ENCODE results near the gene MRPL40.
"Not testable (repeated sequence)": the region's sequence is repeated elsewhere in the genome, so short reads cannot be mapped to it uniquely, and the experiment has no call there.

Gene MRPL40

DNA sequence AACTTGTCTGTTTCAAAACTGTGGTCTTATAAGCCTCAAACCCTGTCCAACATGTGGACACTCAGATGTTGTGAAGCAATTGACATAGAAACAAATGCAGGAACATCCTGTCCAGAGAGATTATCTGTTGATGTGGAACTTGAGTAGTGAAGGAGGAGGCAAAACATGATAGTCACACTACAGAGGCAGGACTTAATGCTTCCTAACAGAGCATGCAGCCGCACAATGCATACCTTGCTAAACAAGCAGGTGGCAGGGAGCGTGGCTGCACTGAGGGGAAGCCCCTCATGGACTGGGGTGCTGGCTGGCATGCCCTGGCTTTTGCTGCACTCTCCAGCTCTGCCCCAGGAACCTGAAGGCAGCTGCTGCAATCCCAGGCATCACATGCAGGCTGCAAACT is 9.8 kb downstream of the MRPL40 start:
- no peak for DNase-seq (ENCODE audit: low read depth)

DNA sequence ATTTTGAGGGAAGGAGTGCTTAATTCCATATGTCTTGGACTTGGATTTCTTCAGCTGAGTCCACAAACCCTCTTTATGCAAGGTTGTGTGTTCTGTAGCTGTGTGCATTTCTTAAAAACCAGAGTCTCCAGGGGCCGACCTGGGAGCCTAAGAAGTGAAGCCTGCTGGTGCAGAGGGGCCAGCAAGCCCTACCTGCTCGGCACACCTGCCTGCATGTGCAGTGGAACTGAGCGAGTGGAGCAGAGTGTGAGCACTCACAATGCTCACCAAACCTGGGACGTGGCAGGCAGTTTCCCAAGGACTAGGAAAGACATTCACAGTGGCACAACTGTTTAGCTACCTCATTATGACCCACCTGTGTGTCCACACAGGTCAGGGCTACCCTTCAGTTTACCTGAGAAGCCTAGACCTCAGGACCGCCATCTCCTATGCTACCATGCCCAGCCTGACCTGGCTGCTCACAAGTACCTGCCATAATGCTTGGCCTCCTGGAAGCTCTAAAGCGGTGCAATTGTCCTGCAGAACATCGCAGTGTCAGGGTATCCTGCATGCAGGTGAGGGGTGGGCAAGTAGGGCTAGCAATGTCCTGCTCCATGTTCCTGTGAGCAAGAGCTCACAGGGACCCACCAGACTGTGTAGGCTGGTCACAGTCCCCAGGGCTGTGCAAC is 11.3 kb downstream of the MRPL40 start:
- no peak for DNase-seq (ENCODE audit: low read depth)

DNA sequence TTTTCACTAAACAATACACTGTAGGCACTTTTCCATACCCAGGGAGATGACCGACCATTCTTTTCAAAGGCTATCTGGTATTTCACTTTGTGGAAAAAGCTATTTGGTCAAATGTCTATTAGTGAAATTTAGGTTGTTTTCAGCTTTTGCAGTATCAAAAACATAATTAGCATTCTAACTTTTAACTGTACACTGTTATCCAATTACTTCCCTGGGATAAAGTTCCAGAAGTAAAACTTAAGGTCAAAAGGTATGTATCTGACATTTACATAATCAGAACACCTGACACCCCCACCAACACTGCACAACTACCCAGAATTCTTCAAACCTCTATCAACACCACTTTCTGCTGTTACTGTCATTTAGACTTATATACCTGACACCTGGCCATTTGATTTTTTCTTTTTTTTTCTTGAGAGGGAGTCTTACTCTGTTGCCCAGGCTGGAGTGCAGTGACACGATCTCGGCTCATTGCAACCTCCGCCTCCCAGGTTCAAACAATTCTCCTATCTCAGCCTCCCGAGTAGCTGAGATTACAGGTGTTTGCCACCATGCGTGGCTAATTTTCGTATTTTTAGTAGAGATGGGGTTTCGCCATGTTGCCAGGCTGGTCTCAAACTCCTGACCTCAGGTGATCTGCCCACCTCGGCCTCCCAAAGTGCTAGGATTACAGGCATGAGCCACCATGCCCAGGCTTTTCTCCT is 13.1 kb downstream of the MRPL40 start:
- DNase-seq (ENCODE audit: low read depth) = not testable (repeated sequence)

DNA sequence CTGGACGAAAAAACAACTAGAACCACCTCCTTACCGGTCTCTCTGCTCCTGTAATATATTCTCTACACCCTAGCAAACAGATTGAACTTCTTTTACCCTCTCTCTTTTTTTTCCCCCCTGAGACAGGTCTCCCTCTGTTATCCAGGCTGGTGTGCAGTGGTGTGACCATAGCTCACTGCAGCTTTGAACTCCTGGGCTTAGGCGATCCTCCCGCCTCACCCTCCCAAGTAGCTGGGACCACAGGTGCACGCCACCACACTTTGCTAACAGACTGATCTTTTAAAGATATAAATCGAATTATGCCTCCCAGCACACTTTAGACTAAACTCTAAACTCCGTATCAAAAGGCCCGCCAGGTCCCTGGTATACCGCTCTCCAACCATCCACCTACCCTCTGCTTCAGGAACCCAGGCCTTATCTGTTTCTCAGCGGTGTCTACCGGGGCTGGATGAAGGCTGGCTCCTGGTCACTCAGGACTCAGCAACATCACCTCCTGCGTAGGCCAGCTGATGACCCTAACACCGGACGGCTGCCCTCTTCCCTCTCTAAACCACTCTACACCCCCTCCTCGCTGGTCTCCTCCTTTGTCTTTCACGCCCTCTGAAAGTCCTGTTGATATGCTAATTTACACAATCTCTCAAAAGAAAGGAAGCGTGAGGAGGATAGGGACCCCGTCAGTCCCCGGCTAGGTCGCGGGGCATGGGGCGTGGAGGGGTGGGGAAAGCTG is 14.4 kb downstream of the MRPL40 start:
- no peak for DNase-seq (ENCODE audit: low read depth)

DNA sequence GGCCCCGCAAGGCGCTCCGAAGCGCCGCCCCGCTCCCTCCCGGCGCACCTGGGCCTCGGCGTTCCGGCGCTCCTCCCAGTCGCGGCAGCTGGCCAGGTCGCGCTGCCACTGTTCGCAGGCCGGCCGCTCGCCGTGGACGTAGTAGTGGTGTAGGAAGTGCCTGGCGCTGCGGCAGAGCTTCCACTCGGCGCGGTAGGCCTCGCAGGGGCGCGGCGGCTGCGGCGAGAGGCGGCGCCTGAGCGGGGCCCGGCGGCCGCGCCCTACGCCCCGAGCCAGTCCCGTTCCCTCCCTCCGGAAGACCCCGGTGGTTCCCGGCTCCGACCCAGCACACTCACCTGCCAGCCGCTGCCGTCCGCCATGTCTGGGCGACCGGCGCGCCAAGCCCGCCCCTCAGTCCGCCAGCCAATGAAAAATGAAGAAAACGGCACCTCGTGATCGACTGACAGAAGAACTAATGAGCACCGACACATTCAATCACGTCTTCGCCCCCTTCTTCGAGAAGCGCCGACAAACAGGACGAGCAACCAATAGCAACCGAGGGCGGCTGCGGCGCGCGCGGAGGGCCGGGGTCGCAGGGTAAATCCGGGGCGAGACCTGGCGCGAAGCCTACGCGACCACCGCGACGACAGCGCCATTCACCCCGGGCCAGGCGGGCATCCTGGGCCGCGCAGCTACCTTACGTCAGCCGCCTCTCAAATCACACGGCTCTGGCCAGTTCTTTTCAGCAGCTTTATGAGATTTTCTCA is 15.2 kb downstream of the MRPL40 start, which contains the start of gene C22orf39:
C22orf39 (minus strand) TSS at position 382 of the 746 bp plus-strand sequence; CDS start at position 359, 23 bp downstream.
- DNase-seq (ENCODE audit: low read depth) = peak; percentile 88

- peak; percentile 80 for DNase-seq (ENCODE audit: low read depth)
These were observed 15.8 kb downstream of the MRPL40 start for GRCh38 chr22:19448076-19448607.

GRCh38 chr22:19448739-19449421 is 16.5 kb downstream of the MRPL40 start:
- no peak for DNase-seq (ENCODE audit: low read depth)

DNA sequence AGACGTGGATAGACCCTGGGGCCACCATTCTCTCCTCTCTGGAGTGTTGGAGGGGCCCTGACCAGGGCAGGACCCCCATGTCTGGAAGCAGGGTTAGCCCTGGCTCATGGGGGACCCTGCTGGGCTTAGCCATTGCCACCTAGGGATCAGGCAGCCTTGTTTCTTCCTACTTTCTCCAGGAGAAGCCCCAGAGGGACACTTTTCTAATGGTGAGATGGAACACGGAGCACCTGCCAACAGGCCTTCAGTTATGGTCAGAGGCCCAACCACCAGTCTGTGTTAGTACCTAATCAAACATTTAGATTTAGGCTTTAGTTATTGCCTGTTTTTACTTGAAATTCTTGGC is 17.1 kb downstream of the MRPL40 start:
- DNase-seq (ENCODE audit: low read depth) = no peak

DNA sequence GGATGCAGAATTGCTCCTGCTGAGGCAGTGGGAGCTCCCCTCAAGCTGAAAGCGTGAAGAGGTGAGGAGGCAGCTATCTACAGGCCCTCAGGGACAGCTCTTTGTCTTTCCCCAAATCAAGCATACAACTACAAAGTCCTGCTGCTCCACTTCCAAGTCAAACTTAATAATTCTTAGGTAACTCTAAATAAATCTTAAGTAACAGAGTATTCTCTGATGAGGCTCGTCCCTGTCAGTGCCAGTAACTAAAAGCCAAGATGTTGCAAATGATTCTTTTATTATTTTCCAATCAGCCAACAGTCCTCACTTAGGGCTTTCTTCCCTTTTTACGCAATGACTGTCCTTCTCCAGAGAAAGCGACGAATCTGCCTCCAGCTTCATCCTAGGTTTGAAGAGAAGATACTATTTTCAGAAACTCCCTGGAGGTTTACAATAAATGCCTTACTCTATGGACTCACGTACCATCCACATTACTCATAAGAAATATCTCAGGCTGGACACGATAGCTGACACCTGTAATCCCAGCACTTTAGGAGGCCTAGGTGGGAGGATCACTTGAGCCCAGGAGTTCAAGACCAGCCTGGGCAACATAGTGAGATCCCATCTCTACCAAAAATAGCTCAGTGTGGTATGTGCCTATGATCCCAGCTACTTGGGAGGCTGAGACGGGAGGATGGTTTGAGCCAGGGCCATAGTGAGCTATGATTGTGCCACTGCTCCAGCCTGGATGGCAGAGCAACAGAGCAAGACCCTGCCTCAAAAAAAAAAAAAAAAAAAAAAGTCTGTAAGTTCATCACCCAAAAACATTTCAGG is 18.2 kb downstream of the MRPL40 start:
- no peak for DNase-seq (ENCODE audit: low read depth)

DNA sequence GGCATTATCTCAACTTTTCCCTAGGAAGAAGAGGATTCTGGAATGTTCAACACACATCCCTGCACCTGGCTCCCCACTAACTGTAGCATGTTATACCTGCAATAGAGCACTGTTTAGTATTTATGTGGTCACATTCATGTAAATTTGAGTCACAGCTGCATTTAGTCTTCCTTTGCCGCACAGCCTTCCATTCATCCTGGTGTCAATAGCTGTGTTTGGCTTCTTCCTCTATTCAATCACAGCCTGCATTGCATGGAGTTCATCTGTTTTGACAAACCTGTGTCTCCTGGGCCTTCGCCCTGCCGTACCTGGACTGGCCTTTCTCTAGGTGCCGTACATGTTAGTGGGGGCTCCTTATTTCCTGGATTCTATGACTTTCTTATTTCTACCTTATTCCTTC is 19.2 kb downstream of the MRPL40 start:
- no peak for DNase-seq (ENCODE audit: low read depth)

DNA sequence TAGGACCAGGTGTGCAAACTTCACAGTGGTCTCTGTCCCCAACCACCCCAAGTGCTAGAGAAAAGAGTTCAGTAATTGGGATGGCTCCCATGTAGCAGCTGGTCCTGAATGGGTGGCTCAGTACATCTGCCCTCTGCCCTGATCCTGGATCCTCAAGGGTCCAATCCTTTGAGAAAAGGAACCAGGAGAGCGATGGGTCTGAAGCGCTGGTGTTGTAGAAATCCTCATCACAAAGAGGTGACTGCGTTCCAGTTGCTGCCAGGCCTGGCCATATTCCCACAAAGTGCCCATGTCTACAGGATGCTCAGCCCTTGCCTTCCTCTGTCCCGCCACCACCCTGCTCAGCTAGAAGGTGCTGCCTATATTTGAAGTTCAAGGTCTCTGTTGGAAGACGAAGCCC is 21.4 kb downstream of the MRPL40 start:
- no peak for DNase-seq (ENCODE audit: low read depth)

- no peak for DNase-seq (ENCODE audit: low read depth)
These were observed 21.8 kb downstream of the MRPL40 start for GRCh38 chr22:19454156-19454555.

DNA sequence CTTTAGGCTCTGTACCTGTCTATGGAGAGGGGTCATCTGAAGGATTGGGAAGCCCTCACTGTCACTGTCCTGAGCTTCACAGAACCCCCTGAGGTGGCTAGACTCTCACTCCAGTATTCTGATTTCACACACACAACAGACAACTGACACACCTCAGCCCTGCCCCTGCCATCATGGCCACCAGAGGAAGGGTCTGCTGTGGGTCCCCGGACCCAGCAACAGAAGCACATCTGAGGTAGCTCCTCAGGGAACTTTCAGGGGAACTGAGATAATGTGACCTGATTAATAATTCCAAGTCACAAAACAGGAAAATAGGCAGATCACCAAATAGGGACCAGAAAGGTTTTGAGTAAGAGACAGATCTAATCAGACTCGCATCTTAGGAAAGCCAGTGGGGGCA is 22.7 kb downstream of the MRPL40 start:
- no peak for DNase-seq (ENCODE audit: low read depth)

- DNase-seq (ENCODE audit: low read depth) = no peak
These were observed 23.4 kb downstream of the MRPL40 start for GRCh38 chr22:19455585-19456370.

GRCh38 chr22:19456541-19456940 is 24.2 kb downstream of the MRPL40 start:
- no peak for DNase-seq (ENCODE audit: low read depth)

DNA sequence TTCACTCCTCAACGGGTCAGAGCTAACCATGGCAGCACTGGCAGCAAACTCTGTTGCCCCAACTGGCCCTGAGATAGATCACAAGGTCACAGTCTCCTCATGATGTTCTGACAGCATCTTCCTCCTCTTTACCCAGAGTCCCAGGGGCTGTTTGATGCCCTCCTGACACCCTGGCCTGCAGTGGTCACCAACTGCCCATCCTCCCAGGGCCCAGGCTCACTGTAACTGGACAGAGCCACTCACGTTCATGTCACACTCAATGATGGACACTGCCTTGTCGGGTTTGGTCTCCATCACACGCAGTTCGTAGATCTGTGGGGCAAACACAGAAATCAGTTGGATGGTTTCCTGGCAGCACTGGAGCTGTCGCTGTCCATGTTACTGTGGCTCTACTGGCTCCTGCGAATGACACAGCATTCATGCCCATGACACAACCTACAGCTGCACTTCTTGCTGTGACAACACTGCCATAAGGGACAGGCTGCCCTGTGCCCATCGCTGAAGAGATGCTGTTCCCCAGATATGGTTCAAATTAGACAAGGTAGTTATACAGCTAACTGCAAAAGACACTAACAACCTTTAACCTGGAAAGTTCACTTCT is 25.6 kb downstream of the MRPL40 start:
- DNase-seq (ENCODE audit: low read depth) = no peak

- DNase-seq (ENCODE audit: low read depth) = no peak
These were observed 27.7 kb downstream of the MRPL40 start for GRCh38 chr22:19460036-19460435.

DNA sequence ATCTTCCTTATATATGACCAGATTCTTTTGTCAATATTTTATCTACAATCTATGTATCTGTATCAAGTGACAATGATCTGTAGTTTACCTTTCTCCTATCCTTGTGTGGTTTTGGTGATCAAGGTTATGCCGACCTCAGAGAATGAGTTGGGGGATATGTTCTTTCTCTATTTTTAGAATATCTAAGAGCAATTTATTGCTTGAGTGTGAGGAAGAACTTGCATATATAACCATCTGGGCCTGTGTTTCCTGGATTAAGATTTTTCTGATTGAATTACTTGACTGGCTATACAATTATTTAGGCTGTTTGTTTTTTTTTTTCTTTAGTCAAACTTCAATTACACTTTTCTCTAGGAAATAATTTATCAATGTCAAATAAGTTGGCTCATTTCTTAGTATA is 29.2 kb downstream of the MRPL40 start:
- no peak for DNase-seq (ENCODE audit: low read depth)

DNA sequence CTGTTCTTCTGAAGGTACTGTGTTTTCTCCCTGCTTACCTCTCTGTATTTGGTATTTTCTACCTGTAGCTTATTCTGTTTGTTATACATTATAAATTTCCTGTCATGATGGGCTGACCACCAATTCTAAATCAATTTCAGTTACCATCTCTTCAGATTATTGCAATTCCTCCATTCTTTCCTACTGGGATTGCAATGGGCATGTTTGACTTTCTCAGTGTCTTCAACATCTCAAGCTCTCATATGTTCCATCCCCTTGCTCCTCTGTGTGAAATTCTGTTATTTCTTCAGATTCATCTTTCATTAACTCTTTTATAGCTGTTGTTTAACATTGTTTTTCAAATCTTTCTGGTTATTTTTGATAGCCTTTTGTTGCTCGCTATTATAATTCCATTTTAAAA is 30.7 kb downstream of the MRPL40 start:
- DNase-seq (ENCODE audit: low read depth) = no peak

Data from fibroblast of gingiva (primary cell).